ENCODE results near the gene PEPD.

- TF ChIP-seq, protein P1, sequence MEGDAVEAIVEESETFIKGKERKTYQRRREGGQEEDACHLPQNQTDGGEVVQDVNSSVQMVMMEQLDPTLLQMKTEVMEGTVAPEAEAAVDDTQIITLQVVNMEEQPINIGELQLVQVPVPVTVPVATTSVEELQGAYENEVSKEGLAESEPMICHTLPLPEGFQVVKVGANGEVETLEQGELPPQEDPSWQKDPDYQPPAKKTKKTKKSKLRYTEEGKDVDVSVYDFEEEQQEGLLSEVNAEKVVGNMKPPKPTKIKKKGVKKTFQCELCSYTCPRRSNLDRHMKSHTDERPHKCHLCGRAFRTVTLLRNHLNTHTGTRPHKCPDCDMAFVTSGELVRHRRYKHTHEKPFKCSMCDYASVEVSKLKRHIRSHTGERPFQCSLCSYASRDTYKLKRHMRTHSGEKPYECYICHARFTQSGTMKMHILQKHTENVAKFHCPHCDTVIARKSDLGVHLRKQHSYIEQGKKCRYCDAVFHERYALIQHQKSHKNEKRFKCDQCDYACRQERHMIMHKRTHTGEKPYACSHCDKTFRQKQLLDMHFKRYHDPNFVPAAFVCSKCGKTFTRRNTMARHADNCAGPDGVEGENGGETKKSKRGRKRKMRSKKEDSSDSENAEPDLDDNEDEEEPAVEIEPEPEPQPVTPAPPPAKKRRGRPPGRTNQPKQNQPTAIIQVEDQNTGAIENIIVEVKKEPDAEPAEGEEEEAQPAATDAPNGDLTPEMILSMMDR (IDR thresholded peaks at IDR 0.05) = no peak
- TF ChIP-seq POLR2A (IDR thresholded peaks at IDR 0.05) = no peak
These were observed 116.4 kb downstream of the PEPD start for GRCh38 chr19:33405254-33405552.
